Measurements from ENCODE around the gene IL22RA1.

IL22RA1 gene

GRCh38 chr1:24136956-24137539 lies 5.9 kb downstream of the IL22RA1 start:
- H3K36me3 ChIP-seq (ENCODE audit: control insufficient read depth in 1 of 2, insufficient read depth in 2 of 2, low read depth in 1 of 2, low read length in 2 of 2): no peaks in the 10 kb centered on the region
- H3K79me1 ChIP-seq (replicated peaks; ENCODE audit: low read length, poor library complexity, severe bottlenecking): no peaks in the 10 kb centered on the region
- H3K27me3 ChIP-seq (ENCODE audit: control insufficient read depth in 1 of 2, insufficient read depth in 1 of 2, low read length in 2 of 2): peaks cover 4 to 33% of the 10 kb centered on the region in 2 experiments
- no peak overlapping the region for H3K23ac ChIP-seq (ENCODE audit: low read length in 2 of 2)
- no peak overlapping the region for H3K4me2 ChIP-seq (ENCODE audit: low read length, poor library complexity, severe bottlenecking)
- H2BK15ac ChIP-seq (ENCODE audit: low read depth, poor library complexity, severe bottlenecking): no peak overlapping the region
- no peak overlapping the region for H2BK12ac ChIP-seq (ENCODE audit: low read length in 2 of 2)
- H3K9ac ChIP-seq (ENCODE audit: low read length): no peak overlapping the region
- no peak for DNase-seq
- H2BK5ac ChIP-seq (ENCODE audit: low read depth, low read length, poor library complexity, severe bottlenecking): no peak overlapping the region
- no peak overlapping the region for H4K8ac ChIP-seq (ENCODE audit: low read length)
- H3K4ac ChIP-seq (ENCODE audit: low read depth in 1 of 2, low read length in 2 of 2): no peak overlapping the region
- no peak overlapping the region for H4K91ac ChIP-seq (ENCODE audit: low read length)
- H2AFZ ChIP-seq (ENCODE audit: low read depth, low read length): no peak overlapping the region
- H3K4me1 ChIP-seq (ENCODE audit: control insufficient read depth, insufficient read depth, low read depth, low read length): no peaks in the 10 kb centered on the region
- no peak overlapping the region for H3K14ac ChIP-seq (ENCODE audit: low read length in 2 of 2)
- H3K27ac ChIP-seq (ENCODE audit: low read length, poor library complexity, severe bottlenecking): no peak overlapping the region
- H3K4me3 ChIP-seq (ENCODE audit: insufficient read depth in 1 of 2, low read depth in 1 of 2, low read length in 2 of 2): no peak overlapping the region
- no peak overlapping the region for H2AK5ac ChIP-seq (ENCODE audit: low read length, severe bottlenecking)
- H3K18ac ChIP-seq (ENCODE audit: low read depth in 1 of 2, low read length in 2 of 2): no peak overlapping the region
- H2BK120ac ChIP-seq (ENCODE audit: low read depth, low read length): no peak overlapping the region
- WGBS: 94% methylated on average over 15 of the region's 15 CpGs
- no peaks in the 10 kb centered on the region for H3K9me3 ChIP-seq (ENCODE audit: control insufficient read depth, low read length)

GRCh38 chr1:24134376-24134775 lies 8.6 kb downstream of the IL22RA1 start:
- no peak overlapping the region for H2BK12ac ChIP-seq (ENCODE audit: low read length in 2 of 2)
- H3K79me1 ChIP-seq (replicated peaks; ENCODE audit: low read length, poor library complexity, severe bottlenecking): no peaks in the 10 kb centered on the region
- H3K27me3 ChIP-seq (ENCODE audit: control insufficient read depth in 1 of 2, insufficient read depth in 1 of 2, low read length in 2 of 2): peaks cover 0 to 21% of the 10 kb centered on the region in 2 experiments
- H3K23ac ChIP-seq (ENCODE audit: low read length in 2 of 2): no peak overlapping the region
- H3K9ac ChIP-seq (ENCODE audit: low read length): no peak overlapping the region
- H3K36me3 ChIP-seq (ENCODE audit: control insufficient read depth in 1 of 2, insufficient read depth in 2 of 2, low read depth in 1 of 2, low read length in 2 of 2): no peaks in the 10 kb centered on the region
- no peak overlapping the region for H3K14ac ChIP-seq (ENCODE audit: low read length in 2 of 2)
- H3K4me3 ChIP-seq (ENCODE audit: insufficient read depth in 1 of 2, low read depth in 1 of 2, low read length in 2 of 2): no peak overlapping the region
- H4K8ac ChIP-seq (ENCODE audit: low read length): no peak overlapping the region
- no peak overlapping the region for H2BK120ac ChIP-seq (ENCODE audit: low read depth, low read length)
- 89% methylated on average over 3 of the region's 3 CpGs for WGBS
- no peak overlapping the region for H2AFZ ChIP-seq (ENCODE audit: low read depth, low read length)
- no peak overlapping the region for H2BK5ac ChIP-seq (ENCODE audit: low read depth, low read length, poor library complexity, severe bottlenecking)
- no peak overlapping the region for H3K4me2 ChIP-seq (ENCODE audit: low read length, poor library complexity, severe bottlenecking)
- H3K18ac ChIP-seq (ENCODE audit: low read depth in 1 of 2, low read length in 2 of 2): no peak overlapping the region
- peaks cover 5% of the 10 kb centered on the region for H3K9me3 ChIP-seq (ENCODE audit: control insufficient read depth, low read length)
- H4K91ac ChIP-seq (ENCODE audit: low read length): no peak overlapping the region
- H3K4ac ChIP-seq (ENCODE audit: low read depth in 1 of 2, low read length in 2 of 2): no peak overlapping the region
- H3K4me1 ChIP-seq (ENCODE audit: control insufficient read depth, insufficient read depth, low read depth, low read length): no peaks in the 10 kb centered on the region
- no peak for DNase-seq
- no peak overlapping the region for H2AK5ac ChIP-seq (ENCODE audit: low read length, severe bottlenecking)
- no peak overlapping the region for H3K27ac ChIP-seq (ENCODE audit: low read length, poor library complexity, severe bottlenecking)
- no peak overlapping the region for H2BK15ac ChIP-seq (ENCODE audit: low read depth, poor library complexity, severe bottlenecking)

GRCh38 chr1:24133819-24134218 lies 9.1 kb downstream of the IL22RA1 start:
- Histone ChIP-seq H3K18ac (ENCODE audit: low read depth in 1 of 2, low read length in 2 of 2) (no peak overlapping the region), H2AK5ac (ENCODE audit: low read length, severe bottlenecking) (no peak overlapping the region), H3K9ac (ENCODE audit: low read length) (no peak overlapping the region), H4K91ac (ENCODE audit: low read length) (no peak overlapping the region), H3K79me1 (replicated peaks; ENCODE audit: low read length, poor library complexity, severe bottlenecking) (no peaks in the 10 kb centered on the region), H2AFZ (ENCODE audit: low read depth, low read length) (no peak overlapping the region), H2BK15ac (ENCODE audit: low read depth, poor library complexity, severe bottlenecking) (no peak overlapping the region), H3K4me2 (ENCODE audit: low read length, poor library complexity, severe bottlenecking) (no peak overlapping the region), H2BK5ac (ENCODE audit: low read depth, low read length, poor library complexity, severe bottlenecking) (no peak overlapping the region), H2BK120ac (ENCODE audit: low read depth, low read length) (no peak overlapping the region), H3K4me1 (ENCODE audit: control insufficient read depth, insufficient read depth, low read depth, low read length) (no peaks in the 10 kb centered on the region), H3K27me3 (ENCODE audit: control insufficient read depth in 1 of 2, insufficient read depth in 1 of 2, low read length in 2 of 2) (peaks cover 0 to 18% of the 10 kb centered on the region in 2 experiments), H3K36me3 (ENCODE audit: control insufficient read depth in 1 of 2, insufficient read depth in 2 of 2, low read depth in 1 of 2, low read length in 2 of 2) (no peaks in the 10 kb centered on the region), H3K4me3 (ENCODE audit: insufficient read depth in 1 of 2, low read depth in 1 of 2, low read length in 2 of 2) (no peak overlapping the region), H3K14ac (ENCODE audit: low read length in 2 of 2) (no peak overlapping the region), H3K4ac (ENCODE audit: low read depth in 1 of 2, low read length in 2 of 2) (no peak overlapping the region), H2BK12ac (ENCODE audit: low read length in 2 of 2) (no peak overlapping the region), H4K8ac (ENCODE audit: low read length) (no peak overlapping the region), H3K9me3 (ENCODE audit: control insufficient read depth, low read length) (peaks cover 5% of the 10 kb centered on the region), H3K27ac (ENCODE audit: low read length, poor library complexity, severe bottlenecking) (no peak overlapping the region), H3K23ac (ENCODE audit: low read length in 2 of 2) (no peak overlapping the region)
- no CpG with 5 or more reads among the region's 1 CpG for WGBS
- DNase-seq: no peak

GRCh38 chr1:24130385-24130784 lies 12.6 kb downstream of the IL22RA1 start:
- H2BK120ac ChIP-seq (ENCODE audit: low read depth, low read length): no peak overlapping the region
- H3K4me2 ChIP-seq (ENCODE audit: low read length, poor library complexity, severe bottlenecking): no peak overlapping the region
- no peak overlapping the region for H4K91ac ChIP-seq (ENCODE audit: low read length)
- WGBS: 86% methylated on average over 2 of the region's 3 CpGs
- H3K9me3 ChIP-seq (ENCODE audit: control insufficient read depth, low read length): peaks cover 5% of the 10 kb centered on the region
- H2BK12ac ChIP-seq (ENCODE audit: low read length in 2 of 2): no peak overlapping the region
- H2BK5ac ChIP-seq (ENCODE audit: low read depth, low read length, poor library complexity, severe bottlenecking): no peak overlapping the region
- H3K4me1 ChIP-seq (ENCODE audit: control insufficient read depth, insufficient read depth, low read depth, low read length): no peaks in the 10 kb centered on the region
- H3K27me3 ChIP-seq (ENCODE audit: control insufficient read depth in 1 of 2, insufficient read depth in 1 of 2, low read length in 2 of 2): peaks cover 0 to 19% of the 10 kb centered on the region in 2 experiments
- no peak overlapping the region for H3K14ac ChIP-seq (ENCODE audit: low read length in 2 of 2)
- no peak overlapping the region for H4K8ac ChIP-seq (ENCODE audit: low read length)
- H3K4ac ChIP-seq (ENCODE audit: low read depth in 1 of 2, low read length in 2 of 2): no peak overlapping the region
- H3K18ac ChIP-seq (ENCODE audit: low read depth in 1 of 2, low read length in 2 of 2): no peak overlapping the region
- H3K36me3 ChIP-seq (ENCODE audit: control insufficient read depth in 1 of 2, insufficient read depth in 2 of 2, low read depth in 1 of 2, low read length in 2 of 2): no peaks in the 10 kb centered on the region
- H2AFZ ChIP-seq (ENCODE audit: low read depth, low read length): no peak overlapping the region
- no peak overlapping the region for H3K23ac ChIP-seq (ENCODE audit: low read length in 2 of 2)
- H2BK15ac ChIP-seq (ENCODE audit: low read depth, poor library complexity, severe bottlenecking): no peak overlapping the region
- H3K79me1 ChIP-seq (replicated peaks; ENCODE audit: low read length, poor library complexity, severe bottlenecking): no peaks in the 10 kb centered on the region
- no peak overlapping the region for H3K27ac ChIP-seq (ENCODE audit: low read length, poor library complexity, severe bottlenecking)
- no peak overlapping the region for H3K9ac ChIP-seq (ENCODE audit: low read length)
- H3K4me3 ChIP-seq (ENCODE audit: insufficient read depth in 1 of 2, low read depth in 1 of 2, low read length in 2 of 2): no peak overlapping the region
- no peak for DNase-seq
- no peak overlapping the region for H2AK5ac ChIP-seq (ENCODE audit: low read length, severe bottlenecking)
